Neural progenitor cell (in vitro differentiated cells): Measurements from ENCODE around the gene DCTN2. TPM values are rescaled to one million over a fixed set of nuclear protein-coding genes. Genes with fewer than 3 reads are reported as not detected.
"Not testable (repeated sequence)": the region's sequence is repeated elsewhere in the genome, so short reads cannot be mapped to it uniquely, and the experiment has no call there.

Experiments
- DNase-seq: peaks from one replicate; pipeline ENCODE4 v3.0.0-alpha.2; 2016; ENCODE audit warnings: low spot score
- H2AFZ ChIP-seq: fragments of 200-600 bp; sonication (generic); replicated peaks from 2 replicates; pipeline ENCODE4 v1.6.1; 2016; ENCODE audit warnings: antibody characterized with exemption
- H3F3A ChIP-seq: fragments of 200-600 bp; sonication (generic); 2 replicates; pipeline ENCODE4 v1.6.1; 2016; ENCODE audit warnings: antibody characterized with exemption, low read depth
- H3K27ac ChIP-seq: fragments of 200-600 bp; sonication (generic); 2 replicates; pipeline ENCODE4 v1.5.1; 2016; ENCODE audit warnings: mild to moderate bottlenecking
- H3K27me3 ChIP-seq: fragments of 200-600 bp; sonication (generic); 2 replicates; pipeline ENCODE4 v1.6.1; 2016; ENCODE audit warnings: mild to moderate bottlenecking, moderate library complexity
- H3K36me3 ChIP-seq: fragments of 200-600 bp; sonication (generic); 2 replicates; pipeline ENCODE4 v1.5.1; 2016
- H3K4me1 ChIP-seq: fragments of 200-600 bp; sonication (generic); 2 replicates; pipeline ENCODE4 v1.6.1; 2016; ENCODE audit warnings: mixed run types
- H3K4me2 ChIP-seq: fragments of 200-600 bp; sonication (generic); 2 replicates; pipeline ENCODE4 v1.6.1; 2016
- H3K4me3 ChIP-seq: fragments of 200-600 bp; sonication (generic); 2 replicates; pipeline ENCODE4 v1.5.1; 2016
- H3K79me2 ChIP-seq: fragments of 200-600 bp; sonication (generic); 2 replicates; pipeline ENCODE4 v1.6.1; 2016; ENCODE audit warnings: low read depth
- H3K9ac ChIP-seq: fragments of 200-600 bp; sonication (generic); 2 replicates; pipeline ENCODE4 v1.6.1; 2016
- H3K9me3 ChIP-seq: fragments of 200-600 bp; sonication (generic); 2 replicates; pipeline ENCODE4 v1.5.1; 2016; ENCODE audit warnings: low read depth
- H4K20me1 ChIP-seq: fragments of 200-600 bp; sonication (generic); 2 replicates; pipeline ENCODE4 v1.6.1; 2016; ENCODE audit warnings: low read depth
- H3K27ac Mint-ChIP-seq: 3 replicates; pipeline ENCODE4 v1.8.0; 2021; ENCODE audit warnings: mixed read lengths
- H3K27me3 Mint-ChIP-seq: 2 replicates; pipeline ENCODE4 v1.8.0; 2022; ENCODE audit warnings: low read depth, mild to moderate bottlenecking, inconsistent platforms, moderate library complexity, mixed read lengths; ENCODE audit not compliant: insufficient read depth
- H3K36me3 Mint-ChIP-seq: 3 replicates; pipeline ENCODE4 v1.8.0; 2021; ENCODE audit warnings: mixed read lengths
- H3K4me1 Mint-ChIP-seq: 3 replicates; pipeline ENCODE4 v1.8.0; 2021; ENCODE audit warnings: mixed read lengths
- H3K4me3 Mint-ChIP-seq: 3 replicates; pipeline ENCODE4 v1.8.0; 2021; ENCODE audit warnings: mild to moderate bottlenecking, moderate library complexity, mixed read lengths
- H3K9me3 Mint-ChIP-seq: 3 replicates; pipeline ENCODE4 v1.8.0; 2020; ENCODE audit warnings: mixed read lengths
- CTCF ChIP-seq: fragments of 200-600 bp; sonication (generic); IDR thresholded peaks from 2 replicates; pipeline ENCODE4 v1.5.1; 2017; ENCODE audit warnings: antibody characterized with exemption, mild to moderate bottlenecking
- EZH2 ChIP-seq: fragments of 200-600 bp; sonication (generic); IDR thresholded peaks from 2 replicates; pipeline ENCODE4 v1.6.1; 2017; ENCODE audit warnings: antibody characterized with exemption, mild to moderate bottlenecking, moderate library complexity
- EZH2phosphoT487 ChIP-seq: fragments of 200-600 bp; sonication (generic); IDR thresholded peaks from 2 replicates; pipeline ENCODE4 v1.6.1; 2017; ENCODE audit warnings: antibody characterized with exemption
- total RNA-seq: library from RNA; depleted of rRNA; stranded (reverse); fragments of >200 nt; gene quantifications from 2 replicates; pipeline ENCODE4 v1.2.3, GENCODE V29; 2015; ENCODE audit warnings: low replicate concordance

Gene DCTN2
- total RNA-seq, 1 donor from 2014 or later: 147 TPM

- H2AFZ ChIP-seq: no peak overlapping the region
- peaks cover 31% of the 10 kb centered on the region for H3K36me3 Mint-ChIP-seq
- peak overlapping the region; percentile 81 for H3K4me2 ChIP-seq
- no peaks in the 10 kb centered on the region for H3K9me3 ChIP-seq
- peaks cover 29% of the 10 kb centered on the region for H3K4me1 ChIP-seq
- H3K9me3 Mint-ChIP-seq: no peaks in the 10 kb centered on the region
- H3K79me2 ChIP-seq: peaks cover 19% of the 10 kb centered on the region
- peaks cover 3% of the 10 kb centered on the region for H3K36me3 ChIP-seq
- H3F3A ChIP-seq: peaks cover 56% of the 10 kb centered on the region
- H3K27ac Mint-ChIP-seq: peak overlapping the region; percentile 28
- peak overlapping the region; percentile 59 for H3K4me3 ChIP-seq
- no peak for TF ChIP-seq EZH2
- no peak for TF ChIP-seq CTCF
- peaks cover 13% of the 10 kb centered on the region for H3K27me3 Mint-ChIP-seq
- peaks cover 40% of the 10 kb centered on the region for H3K4me1 Mint-ChIP-seq
- H4K20me1 ChIP-seq: peaks cover 40% of the 10 kb centered on the region
- H3K27ac ChIP-seq: peak overlapping the region; percentile 74
- no peaks in the 10 kb centered on the region for H3K27me3 ChIP-seq
- peak overlapping the region; percentile 48 for H3K9ac ChIP-seq
- peak overlapping the region; percentile 98 for H3K4me3 Mint-ChIP-seq
- DNase-seq: peak; percentile 76
Measured at GRCh38 chr12:57518920-57519795, 27.8 kb downstream of the DCTN2 start.

DNA sequence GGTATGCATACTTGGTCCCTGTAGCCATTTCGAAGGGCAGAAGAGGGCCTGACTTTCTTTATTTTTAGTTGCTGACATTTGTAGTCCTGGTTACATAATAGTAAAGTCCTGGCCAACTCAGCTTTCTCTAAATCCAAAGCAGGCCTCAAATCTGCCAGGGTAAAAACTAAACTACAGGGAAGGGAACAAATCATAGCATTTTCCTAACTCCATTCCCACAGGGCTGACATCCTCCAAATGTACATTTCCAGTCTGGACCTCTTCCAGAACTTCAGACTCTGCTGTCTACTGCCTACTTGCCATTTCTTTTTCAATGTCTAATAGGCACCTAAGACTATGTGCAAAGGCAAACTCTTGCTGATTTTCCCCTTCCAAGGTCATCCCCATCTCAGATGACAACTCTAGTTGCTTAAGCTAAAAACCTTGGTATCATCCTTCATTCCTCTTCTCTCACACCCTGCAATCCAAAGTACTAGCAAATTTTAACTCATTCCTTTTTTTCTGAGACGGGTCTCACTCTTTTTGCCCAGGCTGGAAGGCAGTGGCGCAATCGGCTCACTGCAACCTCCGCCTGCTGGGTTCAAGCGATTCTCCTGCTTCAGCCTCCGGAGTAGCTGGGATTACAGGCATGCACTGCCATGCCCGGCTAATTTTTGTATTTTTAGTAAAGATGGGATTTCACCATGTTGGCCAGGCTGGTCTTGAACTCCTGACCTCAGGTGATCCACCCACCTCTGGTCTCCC is 28.6 kb downstream of the DCTN2 start:
- peak overlapping the region; percentile 61 for H3K4me3 Mint-ChIP-seq
- Histone ChIP-seq H3K27me3 (no peaks in the 10 kb centered on the region), H3K4me2 (peak overlapping the region; percentile 81), H3K79me2 (peaks cover 11% of the 10 kb centered on the region), H3K27ac (no peak overlapping the region), H3K36me3 (peaks cover 3% of the 10 kb centered on the region), H2AFZ (no peak overlapping the region), H3K9ac (no peak overlapping the region), H3K4me1 (peaks cover 22% of the 10 kb centered on the region), H3K4me3 (no peak overlapping the region), H3K9me3 (no peaks in the 10 kb centered on the region), H4K20me1 (peaks cover 32% of the 10 kb centered on the region), H3F3A (peaks cover 49% of the 10 kb centered on the region)
- H3K9me3 Mint-ChIP-seq: no peaks in the 10 kb centered on the region
- H3K4me1 Mint-ChIP-seq: peaks cover 32% of the 10 kb centered on the region
- TF ChIP-seq EZH2phosphoT487 (no peak), EZH2 (no peak), CTCF (no peak)
- no peak for DNase-seq
- no peak overlapping the region for H3K27ac Mint-ChIP-seq
- peaks cover 30% of the 10 kb centered on the region for H3K36me3 Mint-ChIP-seq
- peaks cover 13% of the 10 kb centered on the region for H3K27me3 Mint-ChIP-seq

DNA sequence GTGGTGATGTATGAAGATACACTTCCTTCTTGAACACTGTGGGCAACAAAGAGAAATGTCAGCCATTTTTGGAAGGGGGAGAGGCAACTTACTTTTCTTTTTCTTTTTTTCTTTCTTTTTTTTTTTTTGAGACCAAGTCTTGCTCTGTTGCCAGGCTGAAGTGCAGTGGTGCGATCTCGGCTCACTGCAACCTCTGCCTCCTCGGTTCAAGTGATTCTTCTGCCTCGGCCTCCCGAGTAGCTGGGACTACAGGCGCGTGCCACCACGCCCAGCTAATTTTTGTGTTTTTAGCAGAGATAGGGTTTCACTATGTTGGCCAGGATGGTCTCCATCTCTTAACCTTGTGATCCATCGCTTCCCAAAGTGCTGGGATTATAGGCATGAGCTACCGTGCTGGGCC is 29.3 kb downstream of the DCTN2 start:
- DNase-seq, H2AFZ ChIP-seq, H3K9me3 Mint-ChIP-seq, H3K27me3 ChIP-seq, H3K27ac ChIP-seq, H3K27ac Mint-ChIP-seq, H3K4me3 Mint-ChIP-seq, H3K4me2 ChIP-seq, H3K9me3 ChIP-seq, H3K36me3 ChIP-seq, H3K4me3 ChIP-seq, H3K9ac ChIP-seq: not testable (repeated sequence)
- peaks cover 11% of the 10 kb centered on the region for H3K79me2 ChIP-seq
- peaks cover 22% of the 10 kb centered on the region for H3K4me1 ChIP-seq
- H3F3A ChIP-seq: peaks cover 45% of the 10 kb centered on the region
- Mint-ChIP-seq H3K27me3 (peaks cover 11% of the 10 kb centered on the region), H3K36me3 (peaks cover 36% of the 10 kb centered on the region), H3K4me1 (peaks cover 29% of the 10 kb centered on the region)
- peaks cover 32% of the 10 kb centered on the region for H4K20me1 ChIP-seq
